GM21390 (cell line): ENCODE results near the gene PRRT2.

Experiments used
- ATAC-seq: cut with Tn5 transposase; IDR thresholded peaks from one replicate; pipeline ENCODE4 v1.9.1; 2021; ENCODE audit not compliant: unreplicated experiment

PRRT2 gene

GRCh38 chr16:29811170-29811895 lies 660 bp upstream of the PRRT2 start:
- ATAC-seq: peak; percentile 36

DNA sequence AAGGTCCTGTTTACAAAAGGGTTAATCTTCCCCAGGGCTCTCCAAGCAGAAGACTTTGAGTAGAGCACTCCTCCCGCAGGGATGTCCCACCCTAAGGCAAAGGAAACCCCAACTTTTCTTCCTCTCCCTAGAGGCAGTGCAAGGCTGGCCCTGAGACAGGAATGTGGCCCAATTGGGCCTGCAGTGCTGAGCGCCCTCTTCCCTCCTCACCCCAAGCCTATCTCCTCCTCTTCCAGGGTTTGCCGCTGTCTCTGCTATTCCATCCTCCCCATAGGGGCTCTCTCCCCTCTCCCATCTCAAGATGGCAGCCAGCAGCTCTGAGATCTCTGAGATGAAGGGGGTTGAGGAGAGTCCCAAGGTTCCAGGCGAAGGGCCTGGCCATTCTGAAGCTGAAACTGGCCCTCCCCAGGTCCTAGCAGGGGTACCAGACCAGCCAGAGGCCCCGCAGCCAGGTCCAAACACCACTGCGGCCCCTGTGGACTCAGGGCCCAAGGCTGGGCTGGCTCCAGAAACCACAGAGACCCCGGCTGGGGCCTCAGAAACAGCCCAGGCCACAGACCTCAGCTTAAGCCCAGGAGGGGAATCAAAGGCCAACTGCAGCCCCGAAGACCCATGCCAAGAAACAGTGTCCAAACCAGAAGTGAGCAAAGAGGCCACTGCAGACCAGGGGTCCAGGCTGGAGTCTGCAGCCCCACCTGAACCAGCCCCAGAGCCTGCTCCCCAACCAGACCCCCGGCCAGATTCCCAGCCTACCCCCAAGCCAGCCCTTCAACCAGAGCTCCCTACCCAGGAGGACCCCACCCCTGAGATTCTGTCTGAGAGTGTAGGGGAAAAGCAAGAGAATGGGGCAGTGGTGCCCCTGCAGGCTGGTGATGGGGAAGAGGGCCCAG lies 1.0 kb downstream of the PRRT2 start:
- ATAC-seq: no peak

GRCh38 chr16:29813644-29814562 lies 1.9 kb downstream of the PRRT2 start:
- ATAC-seq: no peak

- ATAC-seq: no peak
Measured at GRCh38 chr16:29814592-29814991, 2.6 kb downstream of the PRRT2 start.

GRCh38 chr16:29815032-29815721 lies 3.2 kb downstream of the PRRT2 start:
- ATAC-seq: no peak

DNA sequence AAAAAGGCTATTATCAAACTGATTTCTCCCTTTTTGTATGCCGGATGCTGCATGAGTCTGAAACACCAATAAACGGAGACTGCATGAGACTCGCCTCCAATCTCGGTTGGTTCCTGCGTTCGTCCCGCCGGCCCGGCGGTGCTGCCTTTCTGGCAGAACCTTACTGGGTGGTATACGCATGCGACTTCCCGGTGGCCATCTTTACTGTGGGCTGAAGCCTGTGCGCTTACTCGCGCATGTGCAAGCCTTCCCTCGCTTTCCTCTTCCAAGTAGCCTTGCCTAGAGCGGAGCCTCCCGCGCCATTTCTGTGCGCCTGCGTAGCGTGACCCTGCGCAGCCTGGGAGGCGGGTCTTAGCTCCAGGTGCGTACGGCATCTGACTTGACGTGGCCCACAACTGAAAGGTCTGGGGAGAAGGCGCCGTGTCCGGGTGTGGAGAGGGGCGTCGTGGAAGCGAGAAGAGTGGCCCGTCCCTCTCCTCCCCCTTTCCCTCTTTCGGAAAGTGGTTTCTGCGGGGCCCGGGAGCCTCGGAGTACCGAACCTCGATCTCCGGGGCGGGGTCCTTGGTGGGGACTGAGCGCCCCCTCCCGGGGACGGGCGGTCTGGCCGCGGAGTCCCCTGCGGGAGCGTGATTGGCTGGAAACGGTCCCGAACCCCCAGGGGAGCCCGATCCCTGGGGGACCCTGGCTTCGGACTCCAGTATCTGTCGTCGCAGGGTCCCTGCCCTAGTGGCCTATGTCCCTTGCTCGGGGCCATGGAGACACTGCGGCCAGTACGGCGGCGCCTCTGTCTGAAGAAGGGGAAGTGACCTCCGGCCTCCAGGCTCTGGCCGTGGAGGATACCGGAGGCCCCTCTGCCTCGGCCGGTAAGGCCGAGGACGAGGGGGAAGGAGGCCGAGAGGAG lies 4.0 kb downstream of the PRRT2 start, which contains the start of gene PAGR1:
Gene PAGR1, plus strand, starts transcription at position 360 of the 901 bp plus-strand sequence. Its CDS starts 374 bp downstream, at position 734.
- peak; percentile 52 for ATAC-seq

GRCh38 chr16:29816694-29817441 lies 4.9 kb downstream of the PRRT2 start:
- peak; percentile 12 for ATAC-seq

DNA sequence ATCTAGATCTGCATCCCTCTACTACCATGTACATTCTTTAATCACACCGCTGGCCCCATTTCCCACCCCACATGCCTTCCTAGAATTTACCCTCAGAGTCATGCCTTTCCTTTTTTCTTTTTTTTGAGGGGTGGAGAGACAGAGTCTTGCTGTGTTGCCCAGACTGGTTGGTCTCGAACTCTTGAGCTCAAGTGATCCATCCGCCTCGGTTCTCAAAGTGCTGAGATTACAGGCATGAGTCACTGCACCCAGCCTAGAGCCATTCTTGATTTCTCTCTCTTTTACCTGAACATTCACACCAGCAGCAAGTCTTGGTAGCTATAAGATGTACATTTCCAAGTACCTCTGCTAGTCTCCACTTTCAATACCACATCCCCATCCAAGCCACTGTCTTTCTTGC lies 6.1 kb downstream of the PRRT2 start:
- no peak for ATAC-seq

DNA sequence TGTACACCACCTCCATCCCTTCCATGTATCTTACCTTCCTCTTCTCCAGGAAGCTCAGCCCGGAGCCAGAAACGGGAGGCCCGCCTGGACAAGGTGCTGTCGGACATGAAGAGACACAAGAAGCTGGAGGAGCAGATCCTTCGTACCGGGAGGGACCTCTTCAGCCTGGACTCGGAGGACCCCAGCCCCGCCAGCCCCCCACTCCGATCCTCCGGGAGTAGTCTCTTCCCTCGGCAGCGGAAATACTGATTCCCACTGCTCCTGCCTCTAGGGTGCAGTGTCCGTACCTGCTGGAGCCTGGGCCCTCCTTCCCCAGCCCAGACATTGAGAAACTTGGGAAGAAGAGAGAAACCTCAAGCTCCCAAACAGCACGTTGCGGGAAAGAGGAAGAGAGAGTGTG lies 7.5 kb downstream of the PRRT2 start:
- no peak for ATAC-seq

GRCh38 chr16:29820271-29820701 lies 8.3 kb downstream of the PRRT2 start, which contains the start of gene MVP:
MVP (plus strand) TSS chr16:29820462; CDS start chr16:29830550, 10,088 bp downstream.
- no peak for ATAC-seq

DNA sequence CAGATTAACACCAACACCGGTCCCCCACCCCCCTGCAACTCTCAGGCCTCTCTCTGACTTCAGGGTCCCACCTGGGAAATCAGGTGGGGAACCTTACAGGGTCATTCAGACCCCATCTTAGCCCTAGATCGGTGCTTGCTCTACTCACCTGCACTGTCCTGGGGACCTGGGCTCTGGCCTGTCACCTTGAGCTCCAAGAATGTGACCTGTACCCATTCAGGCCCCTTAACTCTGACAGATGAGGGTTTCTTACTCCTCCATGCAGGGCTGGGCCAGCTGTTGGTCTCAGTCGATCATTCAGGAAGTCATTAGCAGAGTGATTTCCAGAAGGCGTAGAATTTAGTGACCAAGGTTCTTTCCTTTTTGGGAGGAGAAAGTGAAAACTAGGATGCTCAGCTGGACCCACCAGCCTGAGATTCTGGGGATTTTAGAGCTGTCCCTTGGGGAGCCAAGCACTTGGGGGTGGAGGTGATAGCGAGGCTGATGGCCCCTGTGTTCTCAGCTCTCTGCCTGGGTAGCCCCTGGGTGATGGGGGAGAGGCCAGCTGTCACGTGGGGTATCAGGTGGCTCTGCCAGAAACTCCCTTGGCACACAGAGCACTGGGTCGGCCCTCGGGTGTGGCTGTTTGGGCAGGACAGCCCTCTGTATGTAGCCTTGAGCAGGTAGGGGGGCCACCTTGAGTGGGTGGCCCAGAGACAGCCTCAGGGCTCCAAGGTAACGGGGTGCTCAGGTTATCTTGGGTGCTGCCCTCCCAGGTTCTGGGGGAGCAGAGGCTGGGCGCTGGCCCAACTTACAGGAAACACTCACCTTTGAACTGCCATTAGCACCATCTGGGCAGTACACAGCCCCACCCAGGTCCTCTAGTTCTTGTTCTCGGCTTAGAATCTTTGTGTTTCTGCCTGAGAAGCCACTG lies 9.0 kb downstream of the PRRT2 start:
- peak; percentile 39 for ATAC-seq

- no peak for ATAC-seq
Measured at GRCh38 chr16:29821643-29822115, 9.7 kb downstream of the PRRT2 start.

DNA sequence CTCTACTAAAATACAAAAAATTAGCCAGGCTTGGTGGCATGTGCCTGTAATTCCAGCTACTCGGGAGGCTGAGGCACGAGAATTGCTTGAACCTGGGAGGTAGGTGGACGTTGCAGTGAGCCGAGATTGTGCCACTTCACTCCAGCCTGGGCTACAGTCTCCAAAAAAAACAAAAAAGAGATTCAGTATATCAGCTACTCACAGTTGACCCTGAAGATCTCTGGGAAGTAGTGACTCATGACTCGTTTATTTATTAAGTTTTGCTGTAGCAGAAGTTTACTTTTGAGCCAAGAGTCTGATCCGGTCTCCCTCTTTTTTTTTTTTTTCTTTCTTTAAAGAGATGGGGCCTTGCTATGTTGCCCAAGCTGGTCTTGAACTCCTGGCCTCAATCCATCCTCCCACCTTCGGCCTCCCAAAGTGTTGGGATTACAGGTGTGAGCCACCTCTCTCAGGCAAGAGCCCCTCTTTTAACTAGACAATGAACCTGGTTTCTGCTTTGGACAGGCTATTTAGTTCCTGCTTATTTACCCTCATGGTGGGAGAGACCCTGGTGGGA lies 12.7 kb downstream of the PRRT2 start:
- ATAC-seq: no peak

- ATAC-seq: no peak
Measured at GRCh38 chr16:29825145-29826044, 13.4 kb downstream of the PRRT2 start.

DNA sequence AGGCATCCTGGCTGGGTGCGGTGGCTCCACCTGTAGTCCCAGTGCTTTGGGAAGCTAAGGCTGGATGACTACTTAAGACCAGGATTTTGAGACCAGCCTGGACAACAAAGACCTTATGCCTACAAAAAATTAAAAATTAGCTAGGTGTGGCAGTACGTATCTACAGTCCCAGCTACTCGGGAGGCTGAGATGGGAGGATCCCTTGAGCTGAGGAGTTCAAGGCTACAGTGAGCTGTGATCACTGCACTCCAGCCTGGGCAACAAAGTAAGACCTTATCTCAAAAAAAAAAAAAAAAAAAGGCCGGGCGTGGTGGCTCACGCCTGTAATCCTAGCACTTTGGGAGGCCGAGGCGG lies 14.3 kb downstream of the PRRT2 start:
- no peak for ATAC-seq

DNA sequence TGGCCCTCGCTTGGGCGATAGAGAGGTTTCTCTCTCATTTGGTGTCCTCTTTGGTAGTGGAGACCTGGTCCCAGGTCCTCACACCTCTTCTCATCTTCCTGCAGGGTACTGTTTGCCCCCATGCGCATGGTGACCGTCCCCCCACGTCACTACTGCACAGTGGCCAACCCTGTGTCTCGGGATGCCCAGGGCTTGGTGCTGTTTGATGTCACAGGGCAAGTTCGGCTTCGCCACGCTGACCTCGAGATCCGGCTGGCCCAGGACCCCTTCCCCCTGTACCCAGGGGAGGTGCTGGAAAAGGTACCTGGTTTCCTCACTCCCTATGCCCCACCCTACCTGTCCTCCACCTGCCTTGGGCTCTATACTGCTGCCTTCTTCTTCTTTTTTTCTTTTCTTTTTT lies 18.8 kb downstream of the PRRT2 start:
- ATAC-seq: no peak
